Stimulated activated CD4-positive, alpha-beta T cell treated with anti-CD3 and anti-CD28 coated beads, Interleukin-1b, Interleukin-23, amount 100 ng/mL, for 1 hour (primary cell): Measurements from ENCODE around the gene KCNJ9.
"Not testable (repeated sequence)": the region's sequence is repeated elsewhere in the genome, so short reads cannot be mapped to it uniquely, and the experiment has no call there.

Source experiments
- DNase-seq, 2 donors: peaks; one replicate each; pipeline ENCODE4 v3.0.0-alpha.2; 2020; ENCODE audit warnings: low read depth in 2 of 2

Gene KCNJ9

DNA sequence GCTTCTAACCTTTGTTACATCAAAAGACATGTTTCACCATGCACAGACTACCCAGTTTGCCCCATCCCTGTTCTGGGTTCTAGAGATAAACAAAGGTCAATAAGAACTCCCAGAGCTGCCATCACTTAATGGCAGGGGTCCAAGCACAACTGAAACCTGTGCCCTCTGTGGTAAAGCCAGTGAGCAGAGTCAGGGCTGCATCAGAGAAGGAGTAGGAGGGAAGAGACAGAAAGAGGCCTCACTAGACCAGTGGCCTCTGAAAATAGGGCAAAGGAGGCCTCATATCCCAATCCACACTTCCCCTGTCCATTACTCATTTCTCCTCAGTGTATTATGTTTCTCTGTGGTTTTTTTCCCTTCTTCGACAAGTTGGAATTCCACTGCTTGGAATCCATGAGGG is 44.4 kb downstream of the KCNJ9 start:
- DNase-seq = no peak

GRCh38 chr1:160126342-160126741 is 45.0 kb downstream of the KCNJ9 start:
- DNase-seq = not testable (repeated sequence)

GRCh38 chr1:160127381-160127780 is 46.0 kb downstream of the KCNJ9 start:
- DNase-seq = no peak

DNA sequence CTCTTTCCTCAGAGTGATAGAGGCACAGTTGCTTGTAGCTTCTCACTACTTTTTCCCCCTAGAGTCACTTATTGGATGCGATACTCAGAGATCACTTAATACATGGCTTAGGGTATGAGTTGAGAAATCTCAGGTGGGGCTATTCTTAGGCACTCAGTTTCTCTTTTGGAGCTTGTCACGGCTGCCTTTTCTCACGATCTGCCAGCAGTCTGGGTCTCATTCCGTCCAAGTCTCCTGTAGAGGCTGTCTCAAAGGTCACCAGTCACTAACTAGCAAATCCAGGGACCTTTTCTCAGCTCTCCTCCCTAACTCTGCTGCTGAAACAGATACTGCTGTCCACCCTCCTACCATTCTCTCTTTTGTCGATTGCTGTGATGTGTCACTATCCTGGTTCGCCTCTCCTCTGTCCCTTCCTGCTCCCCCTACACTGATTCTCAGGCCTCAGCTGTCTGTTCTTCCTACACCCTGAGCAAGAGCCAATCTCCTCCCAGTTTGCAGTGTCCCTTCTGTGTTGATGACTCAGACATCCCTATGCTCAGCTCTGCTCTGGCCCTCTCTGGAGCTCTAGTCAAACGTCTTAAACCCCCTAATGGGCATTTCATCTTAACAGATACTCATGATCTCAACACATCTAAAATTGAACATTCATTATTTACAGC is 46.7 kb downstream of the KCNJ9 start:
- no peak for DNase-seq

DNA sequence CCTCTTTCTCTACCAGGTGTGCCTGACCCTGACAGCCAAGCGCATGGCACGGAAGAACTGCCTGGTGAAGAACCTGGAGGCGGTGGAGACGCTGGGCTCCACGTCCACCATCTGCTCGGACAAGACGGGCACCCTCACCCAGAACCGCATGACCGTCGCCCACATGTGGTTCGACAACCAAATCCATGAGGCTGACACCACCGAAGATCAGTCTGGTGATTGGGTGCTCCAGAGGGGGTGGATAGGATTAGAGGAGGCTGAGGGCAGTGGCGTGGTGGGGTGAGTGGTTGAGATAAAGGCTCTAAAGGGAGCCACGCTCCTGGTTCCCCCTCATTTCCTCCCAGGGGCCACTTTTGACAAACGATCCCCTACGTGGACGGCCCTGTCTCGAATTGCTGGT is 47.3 kb downstream of the KCNJ9 start:
- no peak for DNase-seq

- DNase-seq = no peak
Observed at GRCh38 chr1:160129046-160129445, 47.7 kb downstream of the KCNJ9 start.

DNA sequence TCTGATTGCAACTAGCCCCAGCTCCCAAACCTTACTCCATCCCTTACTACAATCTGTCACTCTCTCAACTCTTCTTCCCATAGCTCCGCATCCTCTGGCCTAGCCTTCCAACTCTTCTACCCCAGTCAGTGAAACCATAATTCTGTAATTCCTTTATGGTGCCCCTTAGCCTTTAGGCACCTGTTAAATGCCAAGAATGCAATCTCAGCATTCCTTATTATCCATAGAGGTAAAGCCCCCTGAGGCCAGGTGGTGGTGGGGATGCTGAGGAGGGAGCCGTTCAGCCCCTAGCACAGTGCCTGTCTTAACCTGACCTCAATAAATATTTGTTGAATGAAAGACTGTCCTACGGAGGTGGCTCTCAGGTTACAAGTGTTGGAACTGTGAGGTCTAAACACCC is 48.2 kb downstream of the KCNJ9 start:
- DNase-seq = no peak

DNA sequence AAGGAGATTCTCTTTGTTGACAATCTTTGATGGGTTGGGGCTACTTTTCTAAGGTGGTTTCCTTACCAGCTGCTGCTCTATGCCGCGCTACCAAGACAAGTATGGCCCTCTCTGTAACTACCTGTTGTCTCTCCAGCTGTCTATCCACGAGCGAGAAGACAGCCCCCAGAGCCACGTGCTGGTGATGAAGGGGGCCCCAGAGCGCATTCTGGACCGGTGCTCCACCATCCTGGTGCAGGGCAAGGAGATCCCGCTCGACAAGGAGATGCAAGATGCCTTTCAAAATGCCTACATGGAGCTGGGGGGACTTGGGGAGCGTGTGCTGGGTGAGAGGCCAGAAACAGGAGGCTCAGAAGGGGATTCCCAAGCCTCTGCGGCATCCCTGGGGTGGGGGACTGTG is 48.6 kb downstream of the KCNJ9 start:
- no peak for DNase-seq

- DNase-seq = no peak
Observed at GRCh38 chr1:160130486-160130885, 49.1 kb downstream of the KCNJ9 start.

DNA sequence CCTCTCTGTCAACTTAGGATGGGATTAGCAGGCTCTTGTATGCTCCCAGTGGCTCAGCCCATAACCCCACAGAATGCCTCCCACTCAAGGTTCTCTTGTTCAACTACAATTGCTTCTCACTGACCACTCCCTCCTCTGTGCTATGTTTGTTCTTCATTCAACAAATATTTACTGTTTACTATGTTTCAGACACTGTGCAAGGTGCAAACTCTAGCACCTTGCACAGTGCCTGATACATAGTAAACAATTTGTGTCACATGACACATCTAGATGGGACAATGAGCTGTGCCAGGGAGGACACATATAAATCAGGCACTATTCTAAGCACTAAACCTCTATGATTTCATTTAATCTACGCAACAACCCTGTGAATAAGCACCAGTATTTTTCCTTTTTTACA is 49.6 kb downstream of the KCNJ9 start:
- no peak for DNase-seq

GRCh38 chr1:160131803-160132565 is 50.6 kb downstream of the KCNJ9 start:
- no peak for DNase-seq

GRCh38 chr1:160133990-160134770 is 52.8 kb downstream of the KCNJ9 start:
- no peak for DNase-seq

GRCh38 chr1:160134791-160135572 is 53.6 kb downstream of the KCNJ9 start:
- DNase-seq = no peak

- no peak for DNase-seq
Observed at GRCh38 chr1:160136121-160136925, 55.0 kb downstream of the KCNJ9 start.

- no peak for DNase-seq
Observed at GRCh38 chr1:160136926-160137200, 55.5 kb downstream of the KCNJ9 start.

- DNase-seq = no peak
Observed at GRCh38 chr1:160137216-160137862, 56.0 kb downstream of the KCNJ9 start.

GRCh38 chr1:160139840-160140239 is 58.5 kb downstream of the KCNJ9 start:
- no peak for DNase-seq
